Adipocyte (in vitro differentiated cells): ENCODE data around the gene ARHGEF33.

Source experiments
- DNase-seq: peaks from one replicate; pipeline ENCODE4 v3.0.0-alpha.2; 2015; ENCODE audit warnings: low read depth
- H3K27me3 ChIP-seq: replicated peaks from 2 replicates; pipeline ENCODE4 v1.7.0; 2013; ENCODE audit warnings: mild to moderate bottlenecking, low read length, moderate library complexity; ENCODE audit not compliant: control insufficient read depth, insufficient read depth
- H3K36me3 ChIP-seq: 2 replicates; pipeline ENCODE4 v1.7.0; 2013; ENCODE audit warnings: low read length, mild to moderate bottlenecking, moderate library complexity; ENCODE audit not compliant: control insufficient read depth, insufficient read depth, severe bottlenecking
- H3K4me1 ChIP-seq: 2 replicates; pipeline ENCODE4 v1.7.0; 2013; ENCODE audit warnings: mild to moderate bottlenecking, low read length, moderate library complexity; ENCODE audit not compliant: control insufficient read depth, insufficient read depth
- H3K4me3 ChIP-seq: 2 replicates; pipeline ENCODE4 v1.7.0; 2013; ENCODE audit warnings: mild to moderate bottlenecking, low read length, moderate library complexity
- H3K9ac ChIP-seq: 2 replicates; pipeline ENCODE4 v1.7.0; 2013; ENCODE audit warnings: mild to moderate bottlenecking, low read length, moderate library complexity
- H3K9me3 ChIP-seq: 2 replicates; pipeline ENCODE4 v1.7.0; 2013; ENCODE audit warnings: mild to moderate bottlenecking, low read length, moderate library complexity; ENCODE audit not compliant: control insufficient read depth

Gene ARHGEF33

GRCh38 chr2:38889575-38889974 lies at the start of gene ARHGEF33:
Gene ARHGEF33, plus strand, starts transcription at chr2:38889875. Its CDS starts 29,573 bp downstream, at chr2:38919448.
- no peak for DNase-seq
- no peaks in the 10 kb centered on the region for H3K27me3 ChIP-seq
- H3K9ac ChIP-seq = no peak within 1 kb of the TSS
- H3K4me3 ChIP-seq = no peak within 1 kb of the TSS
- no peaks in the 10 kb centered on the region for H3K9me3 ChIP-seq
- H3K36me3 ChIP-seq = no peaks in the 10 kb centered on the region
- H3K4me1 ChIP-seq = no peaks in the 10 kb centered on the region

- H3K4me1 ChIP-seq = no peaks in the 10 kb centered on the region
- peaks cover 33% of the 10 kb centered on the region for H3K36me3 ChIP-seq
- no peaks in the 10 kb centered on the region for H3K9me3 ChIP-seq
- H3K27me3 ChIP-seq = no peaks in the 10 kb centered on the region
- no peak overlapping the region for H3K9ac ChIP-seq
- no peak for DNase-seq
- no peak overlapping the region for H3K4me3 ChIP-seq
Observed at GRCh38 chr2:38850045-38850444, 39.6 kb upstream of the ARHGEF33 start.

GRCh38 chr2:38856165-38856564 lies 33.5 kb upstream of the ARHGEF33 start:
- DNase-seq = peak; percentile 59
- peaks cover 63% of the 10 kb centered on the region for H3K36me3 ChIP-seq

GRCh38 chr2:38862476-38862875 lies 27.2 kb upstream of the ARHGEF33 start:
- no peaks in the 10 kb centered on the region for H3K27me3 ChIP-seq
- no peak overlapping the region for H3K9ac ChIP-seq
- H3K4me3 ChIP-seq = no peak overlapping the region
- H3K4me1 ChIP-seq = no peaks in the 10 kb centered on the region
- no peaks in the 10 kb centered on the region for H3K9me3 ChIP-seq
- peaks cover 45% of the 10 kb centered on the region for H3K36me3 ChIP-seq
- DNase-seq = no peak

More at GRCh38 chr2:38856165-38856564, 33.5 kb upstream of the ARHGEF33 start:
- Histone ChIP-seq H3K9me3 (no peaks in the 10 kb centered on the region), H3K9ac (no peak overlapping the region), H3K4me3 (no peak overlapping the region), H3K27me3 (no peaks in the 10 kb centered on the region), H3K4me1 (no peaks in the 10 kb centered on the region)

GRCh38 chr2:38863061-38863695 lies 26.5 kb upstream of the ARHGEF33 start:
- Histone ChIP-seq H3K4me1 (no peaks in the 10 kb centered on the region), H3K9me3 (no peaks in the 10 kb centered on the region), H3K4me3 (no peak overlapping the region), H3K36me3 (peaks cover 43% of the 10 kb centered on the region), H3K27me3 (no peaks in the 10 kb centered on the region), H3K9ac (no peak overlapping the region)
- no peak for DNase-seq

GRCh38 chr2:38866773-38867443 lies 22.8 kb upstream of the ARHGEF33 start:
- peaks cover 13% of the 10 kb centered on the region for H3K36me3 ChIP-seq
- H3K9ac ChIP-seq = no peak overlapping the region
- no peak for DNase-seq
- no peak overlapping the region for H3K4me3 ChIP-seq
- no peaks in the 10 kb centered on the region for H3K4me1 ChIP-seq
- H3K27me3 ChIP-seq = no peaks in the 10 kb centered on the region
- H3K9me3 ChIP-seq = no peaks in the 10 kb centered on the region

GRCh38 chr2:38871432-38871831 lies 18.2 kb upstream of the ARHGEF33 start:
- H3K9me3 ChIP-seq = no peaks in the 10 kb centered on the region
- no peak for DNase-seq

GRCh38 chr2:38873763-38874162 lies 15.9 kb upstream of the ARHGEF33 start:
- H3K9ac ChIP-seq = no peak overlapping the region
- H3K4me3 ChIP-seq = no peak overlapping the region
- no peaks in the 10 kb centered on the region for H3K36me3 ChIP-seq
- H3K27me3 ChIP-seq = no peaks in the 10 kb centered on the region
- no peaks in the 10 kb centered on the region for H3K9me3 ChIP-seq
- H3K4me1 ChIP-seq = peaks cover 14% of the 10 kb centered on the region
- no peak for DNase-seq

More at GRCh38 chr2:38871432-38871831, 18.2 kb upstream of the ARHGEF33 start:
- no peaks in the 10 kb centered on the region for H3K36me3 ChIP-seq
- no peak overlapping the region for H3K4me3 ChIP-seq
- H3K4me1 ChIP-seq = peaks cover 10% of the 10 kb centered on the region
- no peaks in the 10 kb centered on the region for H3K27me3 ChIP-seq
- no peak overlapping the region for H3K9ac ChIP-seq

GRCh38 chr2:38875227-38875575 lies 14.5 kb upstream of the ARHGEF33 start:
- DNase-seq = no peak
- peak overlapping the region; percentile 90 for H3K9ac ChIP-seq
- no peaks in the 10 kb centered on the region for H3K9me3 ChIP-seq
- H3K4me1 ChIP-seq = peaks cover 14% of the 10 kb centered on the region
- H3K4me3 ChIP-seq = peak overlapping the region; percentile 100
- H3K36me3 ChIP-seq = peaks cover under 1% of the 10 kb centered on the region
- H3K27me3 ChIP-seq = no peaks in the 10 kb centered on the region

GRCh38 chr2:38875576-38876367 lies 13.9 kb upstream of the ARHGEF33 start, which contains the start of the genes DHX57 and MORN2:
Gene DHX57, minus strand, starts transcription at chr2:38875934. Its CDS starts 7,529 bp downstream, at chr2:38868405.
Gene MORN2, plus strand, starts transcription at chr2:38875976.
- peaks cover 6% of the 10 kb centered on the region for H3K36me3 ChIP-seq
- H3K27me3 ChIP-seq = no peaks in the 10 kb centered on the region
- H3K9me3 ChIP-seq = no peaks in the 10 kb centered on the region
- peak; percentile 91 for DNase-seq
- H3K9ac ChIP-seq = peak within 1 kb of the TSS; percentile 90
- peak within 1 kb of the TSS; percentile 100 for H3K4me3 ChIP-seq
- H3K4me1 ChIP-seq = peaks cover 14% of the 10 kb centered on the region

- Histone ChIP-seq H3K9me3 (no peaks in the 10 kb centered on the region), H3K4me3 (peak overlapping the region; percentile 100), H3K27me3 (no peaks in the 10 kb centered on the region), H3K4me1 (peaks cover 14% of the 10 kb centered on the region), H3K9ac (peak overlapping the region; percentile 90), H3K36me3 (peaks cover 12% of the 10 kb centered on the region)
- no peak for DNase-seq
Observed at GRCh38 chr2:38876407-38876806, 13.3 kb upstream of the ARHGEF33 start.
